HT-29 (cell line): ENCODE data around the gene ZNF254. TPM values are rescaled to one million over a fixed set of nuclear protein-coding genes. Genes with fewer than 3 reads are reported as not detected.
"Not testable (repeated sequence)": the region's sequence is repeated elsewhere in the genome, so short reads cannot be mapped to it uniquely, and the experiment has no call there.

Experiments
- DNase-seq: peaks from one replicate; pipeline ENCODE4 v3.0.0-alpha.2; 2015; ENCODE audit warnings: low spot score
- total RNA-seq: library from RNA; depleted of rRNA; stranded (reverse); fragments of >200 nt; shearing (Covaris generic); gene quantifications from 2 replicates; pipeline ENCODE4 v1.2.3, GENCODE V29; 2014; rRNA removed

The ZNF254 gene
- 0.89 and 1.0 TPM in 2 replicates for total RNA-seq

DNA sequence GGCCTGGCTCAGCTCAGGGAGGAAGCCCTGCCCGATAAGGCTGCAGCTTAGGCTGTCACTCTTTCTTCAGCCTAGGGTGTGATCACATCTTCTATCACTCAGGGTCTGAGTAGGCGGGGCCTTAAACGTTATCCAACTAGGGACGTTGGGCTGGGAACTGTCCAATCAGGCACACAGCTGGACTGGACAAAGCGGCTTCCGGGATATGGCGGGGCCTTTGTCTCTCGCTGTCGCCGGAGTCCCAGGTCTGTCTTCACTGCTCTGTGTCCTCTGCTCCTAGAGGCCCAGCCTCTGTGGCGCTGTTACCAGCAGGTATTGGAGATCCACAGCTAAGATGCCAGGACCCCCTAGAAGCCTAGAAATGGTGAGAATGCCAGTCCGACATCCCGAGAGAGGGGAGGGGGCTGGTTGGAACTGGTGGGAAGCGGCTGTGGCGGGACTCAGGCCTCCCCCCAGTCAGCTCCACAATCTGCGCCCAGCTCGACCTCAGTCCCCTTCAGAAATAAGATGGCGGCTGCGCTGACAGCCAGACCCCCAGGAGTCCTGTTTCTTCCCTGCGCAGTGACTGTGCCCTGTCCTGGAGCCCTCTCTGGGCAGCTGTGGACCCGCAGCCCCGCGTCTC is at the start of gene ZNF254:
ZNF254 (plus strand) TSS at position 214 of the 622 bp plus-strand sequence; CDS start at position 335, 121 bp downstream.
- no peak for DNase-seq

- no peak for DNase-seq
Measured at GRCh38 chr19:24040621-24041020, 46.4 kb upstream of the ZNF254 start.

- not testable (repeated sequence) for DNase-seq
Measured at GRCh38 chr19:24041326-24041725, 45.7 kb upstream of the ZNF254 start.

- no peak for DNase-seq
Measured at GRCh38 chr19:24046550-24046949, 40.4 kb upstream of the ZNF254 start.

DNA sequence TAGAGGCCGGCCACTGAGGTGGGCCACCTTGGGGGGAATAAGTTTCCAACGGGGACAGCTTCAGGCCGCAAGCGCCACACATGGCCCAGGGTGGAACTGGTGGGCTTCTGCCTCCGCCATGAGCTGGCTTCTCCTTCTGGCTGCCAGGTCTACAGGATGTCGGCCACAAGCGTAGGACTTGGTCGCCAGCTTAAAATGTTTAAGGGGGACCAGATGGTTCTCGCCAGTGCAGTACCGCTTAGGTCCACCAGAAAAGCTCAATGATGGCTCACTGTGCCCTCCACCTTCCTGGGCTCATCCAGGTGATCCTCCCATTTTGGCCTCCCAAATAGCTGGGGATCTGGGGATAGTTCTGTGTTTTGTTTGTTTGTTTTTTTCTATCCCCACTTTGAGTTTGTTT is 38.7 kb upstream of the ZNF254 start:
- no peak for DNase-seq

DNA sequence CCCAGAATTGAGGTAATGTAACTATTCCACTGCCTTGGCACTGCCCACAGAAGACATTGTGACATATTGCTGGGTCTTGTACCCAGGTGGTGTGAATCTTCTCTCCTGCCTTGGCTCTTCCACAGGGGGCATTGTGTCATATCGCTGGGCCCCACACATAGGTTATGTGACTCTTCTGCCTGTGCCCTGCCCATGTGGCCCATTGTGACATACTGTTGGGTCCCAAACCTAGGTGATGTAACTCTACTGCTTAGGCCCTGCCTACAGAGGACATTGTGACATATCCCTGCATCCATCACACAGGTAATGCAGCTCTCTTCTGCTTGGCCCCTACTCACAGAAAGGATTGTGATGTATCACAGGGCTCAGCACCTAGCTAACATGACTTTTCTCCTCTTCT is 37.5 kb upstream of the ZNF254 start:
- no peak for DNase-seq

GRCh38 chr19:24051516-24051915 is 35.5 kb upstream of the ZNF254 start:
- DNase-seq, result no peak

DNA sequence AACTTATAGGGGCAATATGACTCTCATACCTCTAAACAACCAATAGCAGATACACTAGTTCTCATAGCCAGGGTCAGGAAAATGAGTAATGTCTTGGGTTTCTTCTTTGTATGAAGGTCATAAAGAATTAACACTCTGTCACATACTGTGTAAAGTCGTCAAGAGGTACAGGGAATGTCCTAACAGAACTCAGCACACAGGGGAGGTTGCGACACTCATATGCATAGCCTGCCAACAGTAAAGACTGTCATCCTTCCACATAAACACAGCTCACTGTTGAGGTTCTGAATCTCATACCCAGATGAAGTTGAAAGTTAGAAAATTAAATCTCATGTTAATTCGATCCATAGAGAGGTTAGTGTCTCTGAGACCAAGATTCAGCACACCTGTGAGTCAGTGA is 34.2 kb upstream of the ZNF254 start:
- no peak for DNase-seq

DNA sequence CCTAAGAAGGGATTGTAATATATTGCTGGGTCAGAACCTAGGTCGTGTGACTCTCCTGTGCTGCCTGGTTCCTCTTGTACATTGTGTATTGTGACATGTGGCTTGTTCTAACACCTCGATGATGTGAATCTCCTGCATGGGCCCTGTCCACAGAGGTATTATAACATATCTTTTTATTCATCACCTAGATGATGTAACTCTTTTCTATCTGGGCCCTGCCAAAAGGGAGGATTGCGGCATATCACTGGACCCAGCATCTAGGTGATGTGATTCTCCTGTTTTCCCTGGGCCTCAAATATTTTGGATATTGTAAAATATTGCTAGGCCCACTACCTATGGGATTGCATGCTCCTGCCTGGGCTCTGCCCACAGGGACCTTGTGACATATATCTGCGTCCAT is 33.4 kb upstream of the ZNF254 start:
- DNase-seq, result no peak

DNA sequence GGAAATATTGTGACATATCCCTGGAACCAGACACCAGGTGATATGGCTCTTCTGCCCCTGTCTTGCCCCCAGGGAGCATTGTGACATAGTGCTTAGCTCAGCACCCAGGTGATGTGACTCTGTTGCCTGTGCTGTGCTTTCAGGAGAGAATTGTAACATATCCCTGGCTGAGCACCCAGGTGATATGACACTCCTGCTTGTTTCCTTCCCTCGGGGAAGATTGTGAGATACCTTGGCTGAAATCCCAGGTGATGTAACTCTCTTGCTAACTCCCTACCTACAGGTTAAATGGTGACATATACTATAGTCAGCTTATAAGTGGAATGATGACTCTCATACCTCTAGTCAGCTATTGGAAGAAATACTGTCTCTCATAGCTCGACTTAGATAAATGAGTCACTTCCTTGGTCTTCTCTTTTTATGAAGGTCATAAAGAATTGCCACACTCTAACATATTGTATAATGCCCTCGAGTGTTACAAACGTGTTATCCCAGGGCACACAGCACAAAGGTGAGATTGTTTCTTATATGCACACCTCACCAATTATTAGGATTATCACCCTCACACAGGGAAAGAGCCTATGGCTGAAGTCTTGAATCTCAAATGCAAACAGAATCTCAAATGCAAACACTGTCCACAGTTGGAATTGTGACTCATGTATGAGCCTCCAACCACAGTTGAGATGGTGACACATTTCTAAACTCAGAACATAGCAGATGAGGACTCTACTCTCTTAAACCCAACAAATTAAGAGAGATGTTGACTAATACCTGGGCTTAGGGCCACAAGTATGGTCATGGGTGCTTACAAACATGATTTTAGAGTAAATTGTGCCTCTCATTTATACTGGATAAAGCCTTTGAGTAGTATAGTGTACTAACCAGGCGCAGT is 32.7 kb upstream of the ZNF254 start:
- no peak for DNase-seq

DNA sequence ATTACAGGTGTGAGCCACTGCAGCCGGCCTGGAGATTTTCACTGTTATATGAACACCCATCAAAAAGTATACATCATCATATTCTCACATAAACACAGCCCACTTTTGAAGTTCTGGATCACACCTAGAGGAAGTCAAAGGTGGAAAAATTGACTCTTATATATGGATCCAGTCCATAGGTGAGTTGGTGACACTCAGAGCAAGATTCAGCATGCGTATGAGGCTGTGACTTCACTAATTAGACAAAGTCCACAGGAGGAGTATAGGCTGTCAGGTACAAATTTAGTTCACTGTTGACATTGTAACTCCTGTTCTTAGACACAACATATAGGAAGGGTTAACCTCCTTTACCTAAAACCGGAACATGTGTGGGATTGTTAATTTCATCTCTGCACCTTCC is 31.4 kb upstream of the ZNF254 start:
- DNase-seq, result no peak

GRCh38 chr19:24057144-24057543 is 29.8 kb upstream of the ZNF254 start:
- DNase-seq, result no peak

DNA sequence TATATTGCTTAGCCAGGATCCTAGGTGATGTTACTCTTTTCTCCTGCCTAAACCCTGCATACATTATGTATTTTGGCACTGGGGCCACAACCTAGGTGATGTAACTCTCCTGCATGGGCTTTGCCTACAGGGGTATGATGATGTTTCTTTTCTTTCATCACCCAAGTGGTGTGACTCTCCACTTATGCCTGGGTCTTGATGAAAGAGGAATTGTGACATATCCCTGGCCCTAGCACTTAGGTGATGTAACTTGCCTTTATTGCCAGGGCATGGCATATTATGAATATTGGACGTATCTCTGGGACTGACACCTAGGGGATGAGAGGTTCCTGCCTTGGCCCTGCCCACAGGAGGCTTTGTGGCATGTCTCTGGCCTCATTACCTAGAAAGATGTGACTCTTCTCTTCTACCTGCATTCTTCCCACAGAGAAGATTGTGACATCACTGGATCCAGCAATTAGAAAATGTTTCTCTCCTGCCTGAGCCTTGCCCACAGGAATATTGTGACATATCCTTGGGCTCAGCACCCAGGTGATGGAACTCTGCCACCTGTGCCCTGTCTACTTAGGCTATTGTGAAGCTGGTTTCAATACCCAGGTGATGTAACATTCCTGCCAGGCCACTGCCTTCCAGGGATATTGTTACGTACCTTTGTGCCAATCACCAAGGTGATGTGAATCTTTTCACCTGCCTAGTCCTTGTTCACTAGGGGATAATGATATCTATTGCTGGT is 27.3 kb upstream of the ZNF254 start:
- no peak for DNase-seq

GRCh38 chr19:24060687-24061356 is 26.2 kb upstream of the ZNF254 start:
- DNase-seq, result no peak

GRCh38 chr19:24062190-24062589 is 24.8 kb upstream of the ZNF254 start:
- no peak for DNase-seq

GRCh38 chr19:24063295-24063694 is 23.7 kb upstream of the ZNF254 start:
- DNase-seq, result no peak

GRCh38 chr19:24064175-24064574 is 22.8 kb upstream of the ZNF254 start:
- DNase-seq, result no peak

DNA sequence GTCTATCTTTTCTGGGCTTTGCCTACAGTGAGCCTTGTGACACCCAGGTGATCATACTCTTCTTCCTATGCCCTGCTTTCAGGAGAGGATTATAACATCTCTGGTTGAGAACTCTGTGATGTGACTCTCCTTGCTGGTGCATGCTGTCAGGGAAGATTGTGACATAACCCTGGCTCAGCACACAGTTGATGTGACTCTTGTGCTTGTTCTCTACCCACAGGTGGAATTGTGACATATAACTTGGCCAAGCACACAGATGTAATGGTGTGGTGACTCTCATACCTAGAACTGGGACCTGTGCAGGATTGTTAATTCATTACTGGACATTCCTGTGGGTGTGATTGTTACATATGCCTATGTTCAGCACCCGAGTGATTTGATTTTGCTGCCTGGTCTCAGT is 21.7 kb upstream of the ZNF254 start:
- DNase-seq, result no peak

GRCh38 chr19:24065865-24066604 is 21.0 kb upstream of the ZNF254 start:
- DNase-seq, result no peak

DNA sequence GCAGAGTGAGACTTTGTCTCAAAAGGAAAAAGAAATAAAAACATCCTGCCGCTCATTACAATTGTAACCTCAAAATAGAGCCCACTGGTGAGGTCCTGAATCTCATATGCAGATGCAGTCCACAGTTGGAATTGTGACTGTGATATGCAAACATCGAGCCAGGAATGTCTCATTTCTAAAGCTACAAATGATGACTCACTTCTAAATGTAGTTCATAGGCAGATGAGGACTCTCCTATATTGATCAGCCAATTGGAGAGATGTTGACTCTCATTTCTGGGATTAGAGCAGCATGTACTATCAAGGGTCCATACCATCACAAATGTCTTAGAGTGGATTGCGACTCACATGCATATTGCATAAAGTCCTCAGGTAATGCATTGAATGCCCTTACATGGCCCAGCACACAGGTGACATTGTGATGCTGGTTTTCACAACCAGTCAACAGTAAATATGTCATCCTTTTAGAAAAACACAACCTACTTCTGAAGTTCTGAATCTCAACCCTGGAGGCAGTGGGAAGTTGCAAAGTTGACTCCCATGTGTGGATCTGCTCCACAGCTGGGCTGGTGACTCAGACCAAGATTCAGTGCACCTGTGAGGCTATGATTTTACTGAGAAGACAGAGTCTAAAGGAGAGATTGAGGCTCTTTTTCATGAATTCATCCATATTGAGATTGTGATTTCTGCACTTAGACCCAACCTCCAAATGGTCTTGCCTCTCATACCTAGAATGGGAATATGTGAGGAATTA is 16.9 kb upstream of the ZNF254 start:
- no peak for DNase-seq
